K562 (cell line): ENCODE measurements around the gene DTL. TPM values are rescaled to one million over a fixed set of nuclear protein-coding genes. Genes with fewer than 3 reads are reported as not detected.

Experiments
- ATAC-seq: fragments of 200-7000 bp; cut with Tn5 transposase; 3 replicates; pipeline ENCODE4 v1.9.1; 2020; ENCODE audit warnings: moderate library complexity
- BruUV-seq: library from RNA; stranded (reverse); fragments of 400-500 nt; replicated peaks from 2 replicates; lab custom pipeline; 2021; lab: Mats Ljungman, UMichigan
- CTCF ChIA-PET: fragments of 300-600 bp; formaldehyde crosslinking; extraction: SDS; loops from one replicate; lab custom pipeline; 2021; ENCODE audit warnings: low intra/inter-chr PET ratio; lab: Yijun Ruan, JAX
- POLR2A ChIA-PET: fragments of 300-600, 350-650 bp; sonication (Branson Sonifier 250); formaldehyde crosslinking; extraction: SDS; loops from one replicate; lab custom pipeline; 2021; ENCODE audit warnings: antibody characterized with exemption, inconsistent platforms; lab: Yijun Ruan, JAX
- DNase-seq, 4 experiments: peaks; one replicate each; pipeline versions ENCODE4 v3.0.0 to v3.0.0-alpha.2; 2011 to 2018; ENCODE audit warnings: low spot score in 3 of 4, mixed read lengths in 3 of 4; ENCODE audit errors: extremely low read depth in 1 of 4
- FAIRE-seq: peaks from 2 replicates; lab custom pipeline; 2011; peaks lifted over from hg19 to GRCh38; lab: Jason Lieb, UNC
- H2AFZ ChIP-seq: 2 replicates; pipeline ENCODE4 v1.6.0; 2011; ENCODE audit warnings: low read depth, low read length, control low read depth, inconsistent platforms
- H3K27ac ChIP-seq: fragments of 200-600 bp; 3 replicates; pipeline ENCODE4 v1.8.0; 2011; ENCODE audit warnings: low read depth, mild to moderate bottlenecking, control low read depth, inconsistent platforms, low read length, moderate library complexity, mixed read lengths; ENCODE audit errors: extremely low read depth
- H3K27me3 ChIP-seq, 2 experiments: fragments of 300-600 bp in 1 of 2; 2 replicates in 1 of 2; 3 replicates in 1 of 2; pipeline versions ENCODE4 v1.6.0 to v1.8.0; 2011; ENCODE audit warnings: inconsistent platforms in 2 of 2, low read length in 2 of 2, mild to moderate bottlenecking in 1 of 2, mixed read lengths in 1 of 2, moderate library complexity in 1 of 2; ENCODE audit not compliant: control insufficient read depth in 2 of 2, insufficient read depth in 2 of 2
- H3K36me3 ChIP-seq: fragments of 300-600 bp; 3 replicates; pipeline ENCODE4 v1.8.0; 2011; ENCODE audit warnings: mild to moderate bottlenecking, low read length, inconsistent platforms; ENCODE audit not compliant: control insufficient read depth, insufficient read depth
- H3K4me1 ChIP-seq, 2 experiments: fragments of 200-600 bp in 1 of 2; replicated peaks in 1 of 2; 2 replicates in 1 of 2; 3 replicates in 1 of 2; pipeline versions ENCODE4 v1.5.1 to v1.8.0; 2011; ENCODE audit warnings: inconsistent platforms in 2 of 2, low read length in 2 of 2, mild to moderate bottlenecking in 1 of 2, mixed read lengths in 1 of 2, moderate library complexity in 1 of 2; ENCODE audit not compliant: control insufficient read depth in 2 of 2, insufficient read depth in 2 of 2
- H3K4me2 ChIP-seq: 2 replicates; pipeline ENCODE4 v1.6.1; 2011; ENCODE audit warnings: low read length, control low read depth, inconsistent platforms, mixed read lengths; ENCODE audit not compliant: insufficient read depth
- H3K4me3 ChIP-seq: fragments of 200-600 bp; sonication (generic), shearing (Covaris generic); 2 replicates; pipeline ENCODE4 v1.5.1; 2016; ENCODE audit warnings: control low read depth, inconsistent platforms
- H3K79me2 ChIP-seq: fragments of 200-600 bp; 3 replicates; pipeline ENCODE4 v1.8.0; 2011; ENCODE audit warnings: low read length, inconsistent platforms; ENCODE audit not compliant: control insufficient read depth, insufficient read depth
- H3K9ac ChIP-seq, 2 experiments: 2 replicates each; pipeline versions ENCODE4 v1.6.0 to v1.6.1; 2011; ENCODE audit warnings: low read depth in 2 of 2, low read length in 2 of 2, control low read depth in 1 of 2, inconsistent platforms in 1 of 2, mild to moderate bottlenecking in 1 of 2, mixed read lengths in 1 of 2; ENCODE audit not compliant: insufficient read depth in 1 of 2
- H3K9me1 ChIP-seq: one replicate; pipeline ENCODE4 v1.6.0; 2011; ENCODE audit warnings: inconsistent platforms, mild to moderate bottlenecking, low read length, moderate library complexity; ENCODE audit not compliant: control insufficient read depth, insufficient read depth
- H3K9me3 ChIP-seq: replicated peaks from 2 replicates; pipeline ENCODE4 v1.5.1; 2011; ENCODE audit warnings: low read depth, low read length, inconsistent platforms; ENCODE audit not compliant: control insufficient read depth, insufficient read depth
- H4K20me1 ChIP-seq: replicated peaks from 2 replicates; pipeline ENCODE4 v1.6.1; 2011; ENCODE audit warnings: low read length, inconsistent platforms, mixed read lengths; ENCODE audit not compliant: control insufficient read depth, insufficient read depth
- ARID2 ChIP-seq: fragments of 450-650 bp; IDR thresholded peaks from 2 replicates; pipeline ENCODE4 v1.6.1; 2017; ENCODE audit warnings: antibody characterized with exemption, mild to moderate bottlenecking
- ATF3 ChIP-seq, 2 experiments: fragments of 450-650 bp in 1 of 2; sonication (generic) in 1 of 2; formaldehyde crosslinking in 1 of 2; IDR thresholded peaks in 1 of 2; conservative IDR thresholded peaks in 1 of 2; 2 replicates each; pipeline versions ENCODE4 v1.6.1 to v1.8.1; 2016 to 2023; ENCODE audit warnings: mild to moderate bottlenecking in 2 of 2, moderate library complexity in 2 of 2, inconsistent platforms in 1 of 2, missing genetic modification reagents in 1 of 2
- CC2D1A ChIP-seq: fragments of 450-650 bp; IDR thresholded peaks from 2 replicates; pipeline ENCODE4 v1.6.1; 2017; ENCODE audit warnings: mild to moderate bottlenecking
- CREB3L1 ChIP-seq: fragments of 450-650 bp; IDR thresholded peaks from 2 replicates; pipeline ENCODE4 v1.6.1; 2014; ENCODE audit warnings: low read depth, mild to moderate bottlenecking, moderate library complexity, borderline replicate concordance
- CREM ChIP-seq: IDR thresholded peaks from 2 replicates; pipeline ENCODE4 v1.6.1; 2014; ENCODE audit warnings: antibody characterized with exemption, low read depth
- CTCF ChIP-seq, 3 experiments: IDR thresholded peaks in 2 of 3; conservative IDR thresholded peaks in 1 of 3; 2 replicates each; pipeline ENCODE4 v1.5.1; 2011 to 2012; ENCODE audit warnings: low read length in 3 of 3, mild to moderate bottlenecking in 3 of 3, control low read depth in 2 of 3, improper control_type of control experiment in 1 of 3, inconsistent platforms in 1 of 3, low read depth in 1 of 3, mixed read lengths in 1 of 3, moderate library complexity in 1 of 3; ENCODE audit not compliant: insufficient read depth in 2 of 3
- IRF1 ChIP-seq: sonication (generic); formaldehyde crosslinking; IDR thresholded peaks from 2 replicates; pipeline ENCODE4 v1.8.0; 2022; ENCODE audit warnings: missing genetic modification reagents, mild to moderate bottlenecking, borderline replicate concordance
- KAT7 ChIP-seq: sonication (generic); formaldehyde crosslinking; IDR thresholded peaks from 2 replicates; pipeline ENCODE4 v1.8.0; 2022; ENCODE audit warnings: missing genetic modification reagents, mild to moderate bottlenecking, borderline replicate concordance
- MXI1 ChIP-seq: IDR thresholded peaks from 2 replicates; pipeline ENCODE4 v1.6.1; 2011; ENCODE audit warnings: low read depth, mild to moderate bottlenecking, improper control_type of control experiment, low read length
- POLR2A ChIP-seq: fragments of 450-650 bp; conservative IDR thresholded peaks from 2 replicates; pipeline ENCODE4 v1.6.1; 2016
- PYGO2 ChIP-seq: fragments of 450-650 bp; IDR thresholded peaks from 2 replicates; pipeline ENCODE4 v1.6.1; 2016; ENCODE audit warnings: mild to moderate bottlenecking, missing genetic modification characterization, moderate library complexity, missing compliant biosample characterization
- RAD21 ChIP-seq, 2 experiments: fragments of 250-450 bp in 1 of 2; fragments of 450-650 bp in 1 of 2; sonication (Bioruptor Pico) in 1 of 2; formaldehyde crosslinking in 1 of 2; IDR thresholded peaks in 1 of 2; conservative IDR thresholded peaks in 1 of 2; 2 replicates each; pipeline versions ENCODE4 v1.4.0 to v1.8.0; 2020 to 2022; ENCODE audit warnings: mild to moderate bottlenecking in 2 of 2, moderate library complexity in 1 of 2
- RNF2 ChIP-seq: sonication (generic); IDR thresholded peaks from 2 replicates; pipeline ENCODE4 v1.6.1; 2016
- SMC3 ChIP-seq: conservative IDR thresholded peaks from 2 replicates; pipeline ENCODE4 v1.6.1; 2011; ENCODE audit warnings: low read depth, low read length, improper control_type of control experiment; ENCODE audit not compliant: insufficient read depth
- ZC3H11A ChIP-seq: IDR thresholded peaks from 2 replicates; pipeline ENCODE4 v1.6.1; 2012; ENCODE audit warnings: low read depth, low read length, improper control_type of control experiment
- ZKSCAN3 ChIP-seq: fragments of 250-450 bp; sonication (Bioruptor Pico); IDR thresholded peaks from 2 replicates; pipeline ENCODE4 v1.4.0; 2020
- ZSCAN32 ChIP-seq: fragments of 450-650 bp; formaldehyde crosslinking; IDR thresholded peaks from 2 replicates; pipeline ENCODE4 v1.4.0; 2020; ENCODE audit warnings: mild to moderate bottlenecking, moderate library complexity
- ZZZ3 ChIP-seq: fragments of 450-650 bp; IDR thresholded peaks from 2 replicates; pipeline ENCODE4 v1.6.1; 2016; ENCODE audit warnings: antibody characterized with exemption, mild to moderate bottlenecking, moderate library complexity
- in situ Hi-C: fragments of 300-500 bp; cut with MboI; formaldehyde crosslinking; loops from 4 replicates; pipeline ENCODE4 v1.15.0; 2018; ENCODE audit warnings: inconsistent platforms, mixed read lengths
- intact Hi-C: fragments of 100-400 bp; cut with micrococcal nuclease; formaldehyde crosslinking; loops from 2 replicates; pipeline ENCODE4 v1.14.2; 2022
- polyA plus RNA-seq, 8 experiments: library from polyadenylated mRNA; depleted of rRNA in 4 of 8; stranded (reverse) in 5 of 8; unstranded in 3 of 8; fragments of >200 nt; fragmentation: Nextera tagmentation in 2 of 8; fragmentation: Illumina TruSeq in 1 of 8; extraction: Ambion mirVana in 2 of 8; extraction: Trizol in 1 of 8; gene quantifications; 2 replicates each; pipeline versions ENCODE4 v1.2.1 to v1.2.3, GENCODE V29; 2011 to 2014; ENCODE audit warnings: inconsistent platforms in 1 of 8, missing spikeins in 1 of 8
- total RNA-seq, 7 experiments: library from RNA; depleted of rRNA in 6 of 7; stranded (reverse); fragments of >200 nt in 6 of 7; fragmentation: Illumina TruSeq in 2 of 7; extraction: Trizol in 2 of 7; gene quantifications; 2 replicates each; pipeline versions ENCODE4 v1.2.1 to v1.2.3, GENCODE V29; 2011 to 2021; ENCODE audit warnings: low replicate concordance in 1 of 7

The DTL gene
- total and polyA plus RNA-seq, 9 of the 15 experiments (the other 6 are each of a cell fraction or from before 2014, with no cell fraction given) = 38.3 to 81.0 (median 63.2) TPM

GRCh38 chr1:212070720-212071302, 35.3 kb downstream of the DTL start:
- no peaks in the 10 kb centered on the region for H4K20me1 ChIP-seq
- no peak overlapping the region for H3K4me2 ChIP-seq
- H3K4me1 ChIP-seq = no peaks in the 10 kb centered on the region
- H2AFZ ChIP-seq = no peak overlapping the region
- POLR2A ChIA-PET = interaction anchor here (1.0 to 2.1 kb wide), 7 partner anchors 10 to 385 kb away, joined by 3 to 10 read pairs (median 5); no protein-coding TSS in a partner anchor
- H3K4me3 ChIP-seq = no peak overlapping the region
- in situ Hi-C loops (loop anchor here (5.0 kb wide), 2 partner anchors 231 to 386 kb away; no protein-coding TSS in a partner anchor), intact Hi-C loops (loop anchor here (1.0 to 10.0 kb wide), 5 partner anchors 84 to 386 kb away; no protein-coding TSS in a partner anchor)
- no peaks in the 10 kb centered on the region for H3K9me3 ChIP-seq
- ATAC-seq = peak; percentile 86
- peak; percentile 73 for FAIRE-seq
- H3K9ac ChIP-seq = no peak overlapping the region
- peaks cover 92% of the 10 kb centered on the region for H3K36me3 ChIP-seq
- H3K9me1 ChIP-seq = no peaks in the 10 kb centered on the region
- no TSS peak for BruUV-seq
- CTCF ChIA-PET = interaction anchor here (0.6 to 4.4 kb wide), 12 partner anchors 8 to 712 kb away, joined by 3 to 47 read pairs (median 4); no protein-coding TSS in a partner anchor
- DNase-seq = peak in 2 of 4 experiments; percentile 37 to 47
- no peaks in the 10 kb centered on the region for H3K27me3 ChIP-seq
- H3K79me2 ChIP-seq = 0 out of 3 replicates have a peak, but pooled peaks cover 3% of the 10 kb centered on the region
- no peak overlapping the region for H3K27ac ChIP-seq
- TF ChIP-seq POLR2A (no peak), RNF2 (no peak), ARID2 (peak; percentile 88), RAD21 (CRISPR knock-in tag; conservative IDR thresholded peaks at IDR 0.05 in 1 of 2, IDR thresholded peaks at IDR 0.05 in 1 of 2) (peak; percentile 95 to 99), CREM (no peak), ZKSCAN3 (CRISPR knock-in tag) (no peak), ZZZ3 (0 out of 2 replicates have a peak, but pooled peaks have one; percentile 35), CREB3L1 (no peak), KAT7 (CRISPR knock-in tag) (no peak), CC2D1A (peak; percentile 71; the same call in 1 of the 2 replicates), ZC3H11A (no peak), IRF1 (CRISPR knock-in tag) (no peak), CTCF (IDR thresholded peaks at IDR 0.05 in 2 of 3, conservative IDR thresholded peaks at IDR 0.05 in 1 of 3; ENCODE audit: insufficient read depth in 2 of 3, low read depth in 1 of 3, low read length in 3 of 3) (peak; percentile 44 to 90 (median 48); a peak in 4 of 6 replicates), ATF3 (IDR thresholded peaks at IDR 0.05) (no peak), ATF3 (CRISPR knock-in tag; conservative IDR thresholded peaks at IDR 0.05) (no peak), ZSCAN32 (CRISPR knock-in tag) (no peak), MXI1 (no peak), SMC3 (peak; percentile 76), PYGO2 (tag) (no peak)
